Ishikawa (cell line): ENCODE results near the gene HAUS2.

Experiments used
- CEBPB ChIP-seq: IDR thresholded peaks from 2 replicates; pipeline ENCODE4 v1.6.1; 2012
- CREB1 ChIP-seq: IDR thresholded peaks from 2 replicates; pipeline ENCODE4 v1.6.1; 2012; ENCODE audit warnings: low read depth
- EGR1 ChIP-seq: IDR thresholded peaks from 2 replicates; pipeline ENCODE4 v1.6.1; 2012
- EP300 ChIP-seq: IDR thresholded peaks from 2 replicates; pipeline ENCODE4 v1.6.1; 2012; ENCODE audit warnings: borderline replicate concordance
- FOXM1 ChIP-seq: IDR thresholded peaks from 2 replicates; pipeline ENCODE4 v1.6.1; 2012; ENCODE audit warnings: low read depth, borderline replicate concordance
- MAX ChIP-seq: IDR thresholded peaks from 2 replicates; pipeline ENCODE4 v1.6.1; 2012
- NFIC ChIP-seq: IDR thresholded peaks from 2 replicates; pipeline ENCODE4 v1.6.1; 2012
- RAD21 ChIP-seq: IDR thresholded peaks from 2 replicates; pipeline ENCODE4 v1.6.1; 2012; ENCODE audit warnings: low read depth
- REST ChIP-seq: IDR thresholded peaks from 2 replicates; pipeline ENCODE4 v1.6.1; 2012; ENCODE audit warnings: low read depth, mild to moderate bottlenecking
- TAF1 ChIP-seq: IDR thresholded peaks from 2 replicates; pipeline ENCODE4 v1.6.1; 2012; ENCODE audit warnings: low read depth, mild to moderate bottlenecking
- TCF12 ChIP-seq: IDR thresholded peaks from 2 replicates; pipeline ENCODE4 v1.6.1; 2012; ENCODE audit warnings: low read depth
- TEAD4 ChIP-seq: IDR thresholded peaks from 2 replicates; pipeline ENCODE4 v1.6.1; 2012
- USF1 ChIP-seq: IDR thresholded peaks from 2 replicates; pipeline ENCODE4 v1.6.1; 2012
- YY1 ChIP-seq: IDR thresholded peaks from 2 replicates; pipeline ENCODE4 v1.6.1; 2012; ENCODE audit warnings: low read depth
- ZBTB7A ChIP-seq: IDR thresholded peaks from 2 replicates; pipeline ENCODE4 v1.6.1; 2012; ENCODE audit warnings: low read depth

Gene HAUS2

GRCh38 chr15:42511007-42511391, 37.6 kb upstream of the HAUS2 start:
- no peak for TF ChIP-seq YY1
- TF ChIP-seq USF1 = no peak
- no peak for TF ChIP-seq TEAD4
- TF ChIP-seq NFIC = no peak
- no peak for TF ChIP-seq CREB1

GRCh38 chr15:42523331-42523730, 25.3 kb upstream of the HAUS2 start:
- TF ChIP-seq EP300 (no peak), TAF1 (no peak), NFIC (no peak), TEAD4 (no peak), TCF12 (no peak), EGR1 (no peak), ZBTB7A (no peak)

GRCh38 chr15:42528970-42529369, 19.7 kb upstream of the HAUS2 start:
- TF ChIP-seq TAF1 = no peak
- no peak for TF ChIP-seq CEBPB
- no peak for TF ChIP-seq TEAD4
- TF ChIP-seq ZBTB7A = no peak
- no peak for TF ChIP-seq USF1
- no peak for TF ChIP-seq YY1
- no peak for TF ChIP-seq TCF12
- TF ChIP-seq EGR1 = no peak
- TF ChIP-seq EP300 = no peak
- no peak for TF ChIP-seq MAX

- TF ChIP-seq CREB1 (no peak), RAD21 (no peak), USF1 (no peak), REST (no peak), YY1 (no peak), FOXM1 (no peak), EGR1 (no peak), EP300 (no peak), TAF1 (no peak), TEAD4 (no peak), TCF12 (no peak)
Observed at GRCh38 chr15:42533246-42533645, 15.4 kb upstream of the HAUS2 start.

- no peak for TF ChIP-seq TCF12
- TF ChIP-seq RAD21 = no peak
- no peak for TF ChIP-seq EGR1
- TF ChIP-seq EP300 = no peak
- no peak for TF ChIP-seq TAF1
- no peak for TF ChIP-seq MAX
- no peak for TF ChIP-seq FOXM1
- no peak for TF ChIP-seq ZBTB7A
- TF ChIP-seq CEBPB = no peak
- no peak for TF ChIP-seq CREB1
- TF ChIP-seq REST = no peak
- TF ChIP-seq YY1 = no peak
- TF ChIP-seq NFIC = no peak
Observed at GRCh38 chr15:42544853-42545629, 3.6 kb upstream of the HAUS2 start.

GRCh38 chr15:42547918-42548248, 755 bp upstream of the HAUS2 start:
- TF ChIP-seq NFIC (no peak), TAF1 (no peak), YY1 (no peak), FOXM1 (no peak), CREB1 (no peak), EGR1 (no peak), TCF12 (no peak), RAD21 (no peak), TEAD4 (no peak), EP300 (no peak), USF1 (no peak), MAX (no peak), REST (no peak)
